Measurements from ENCODE around the gene SERP2.
"Not testable (repeated sequence)": the region's sequence is repeated elsewhere in the genome, so short reads cannot be mapped to it uniquely, and the experiment has no call there.

The SERP2 gene

DNA sequence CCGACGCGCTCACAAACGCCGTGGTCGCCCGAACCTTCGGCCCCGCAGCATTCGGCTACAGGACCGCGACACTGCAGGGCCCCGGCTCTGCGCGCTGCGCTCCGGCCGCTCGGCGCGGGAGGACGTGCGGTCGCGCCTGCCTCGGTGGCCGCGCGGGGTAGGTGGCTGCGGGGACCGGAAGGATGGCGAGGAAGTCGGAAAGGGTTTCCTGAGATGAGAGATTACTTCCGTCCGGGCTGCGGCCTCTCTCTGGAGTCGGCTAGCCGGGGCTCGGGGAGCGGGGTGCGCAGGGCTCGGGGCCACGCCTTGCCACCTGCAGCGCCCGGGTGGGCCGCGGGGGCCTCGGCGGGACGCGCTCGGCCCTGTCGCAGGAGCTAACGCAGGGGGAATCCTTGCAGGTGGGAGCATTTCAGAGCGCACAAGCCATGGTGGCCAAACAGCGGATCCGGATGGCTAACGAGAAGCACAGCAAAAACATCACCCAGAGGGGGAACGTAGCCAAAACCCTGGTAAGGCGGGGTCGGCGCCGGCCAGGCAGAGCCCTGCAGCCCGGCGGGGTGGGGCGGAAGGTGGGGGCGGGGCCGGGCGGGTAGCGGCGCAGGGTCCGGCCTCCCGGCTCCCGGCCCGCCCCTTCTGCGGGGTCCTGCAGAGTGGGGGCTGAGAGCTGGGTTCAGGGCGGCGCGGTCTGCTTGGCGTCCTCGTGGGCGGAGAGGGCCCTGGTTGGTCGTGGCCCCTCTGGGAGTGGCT, at the start of gene SERP2:
TSS of gene SERP2 (plus strand) at position 224 of the 747 bp plus-strand sequence. CDS start at position 426, 202 bp downstream.
- peak; percentile 25 for DNase-seq

DNA sequence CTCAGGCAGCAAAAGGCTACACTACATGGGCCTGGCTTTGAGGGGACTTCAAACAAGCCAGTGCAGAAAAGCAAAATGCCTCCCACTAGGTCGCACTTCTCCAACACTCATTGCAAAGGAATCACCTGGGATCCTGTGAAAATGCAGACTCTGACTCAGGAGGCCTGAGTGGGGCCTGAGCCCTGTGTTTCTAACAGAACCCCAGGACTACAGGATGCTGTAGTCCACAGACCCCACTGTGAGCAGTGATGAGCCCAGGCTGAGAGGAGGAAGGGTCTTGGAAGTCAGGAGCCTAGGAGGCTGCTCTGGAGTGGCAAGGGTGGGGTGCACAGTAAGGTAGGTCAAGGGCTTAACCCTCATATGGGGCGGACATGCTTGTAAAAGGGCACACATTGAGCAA, 46.7 kb upstream of the SERP2 start:
- no peak for DNase-seq

GRCh38 chr13:44329041-44329440, 44.6 kb upstream of the SERP2 start:
- not testable (repeated sequence) for DNase-seq

GRCh38 chr13:44329909-44330545, 43.6 kb upstream of the SERP2 start:
- DNase-seq, result no peak

DNA sequence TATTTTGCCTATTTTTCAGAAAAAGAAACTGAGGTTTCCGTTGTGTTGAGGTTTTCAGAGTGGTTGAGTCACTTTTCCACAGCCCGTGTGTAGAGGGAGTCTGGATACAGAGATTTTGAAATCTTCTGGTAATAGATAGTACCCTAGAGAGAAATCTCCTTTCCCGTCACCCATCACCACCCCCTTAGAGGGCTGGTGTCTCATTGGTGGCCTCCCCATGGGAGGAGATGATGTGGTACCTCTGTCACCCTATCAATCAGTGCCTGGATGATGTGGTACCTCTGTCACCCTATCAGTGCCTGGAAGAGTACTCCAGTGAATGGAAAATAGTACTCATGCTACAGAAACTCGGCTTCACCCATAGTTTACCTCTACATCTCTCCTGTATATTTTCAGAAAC, 42.2 kb upstream of the SERP2 start:
- no peak for DNase-seq

DNA sequence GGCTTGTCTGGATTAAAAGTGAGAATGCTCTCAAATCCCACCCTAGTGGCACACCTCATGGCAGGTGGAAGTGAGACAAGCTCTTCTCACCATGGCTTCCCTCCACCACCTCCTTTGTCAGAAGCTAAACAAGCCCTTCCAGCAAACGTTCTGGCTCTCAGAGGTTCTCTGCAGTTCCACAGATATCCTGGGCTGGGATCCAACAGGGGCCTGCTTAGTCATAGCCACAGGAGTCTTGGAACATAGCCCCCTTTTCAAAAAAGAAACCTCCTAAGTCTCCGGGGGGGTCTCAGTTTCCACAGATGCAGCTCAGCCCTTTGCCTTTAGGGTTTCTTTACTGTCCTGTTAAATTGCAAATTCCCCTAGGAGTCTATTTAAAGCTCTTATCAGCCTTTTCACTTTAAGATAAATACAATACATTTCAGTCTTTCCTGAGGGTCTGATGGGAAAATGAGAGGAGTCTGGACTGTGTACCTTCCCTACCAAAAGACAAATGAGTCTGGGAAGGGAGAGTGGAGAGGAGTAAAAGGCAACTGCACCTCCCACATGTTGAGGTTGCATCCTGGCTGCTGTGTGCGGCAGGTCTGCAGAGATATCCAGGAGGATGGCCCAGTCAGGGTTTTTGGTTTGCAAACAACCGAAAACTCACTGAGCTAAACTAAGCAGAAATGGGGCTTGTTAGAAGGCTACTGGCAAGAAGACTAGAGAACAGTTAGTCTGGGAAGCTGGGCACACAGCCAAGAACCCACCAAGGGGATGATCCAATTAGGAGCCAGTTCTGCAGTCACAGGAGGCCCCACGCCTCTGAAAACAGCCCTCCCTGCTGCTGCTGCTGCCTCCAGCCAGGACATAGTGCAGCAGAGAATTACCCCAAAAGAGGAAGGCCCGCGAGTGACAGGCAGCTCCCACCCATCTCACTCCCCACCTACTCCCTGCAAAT, 41.4 kb upstream of the SERP2 start:
- DNase-seq, result no peak

DNA sequence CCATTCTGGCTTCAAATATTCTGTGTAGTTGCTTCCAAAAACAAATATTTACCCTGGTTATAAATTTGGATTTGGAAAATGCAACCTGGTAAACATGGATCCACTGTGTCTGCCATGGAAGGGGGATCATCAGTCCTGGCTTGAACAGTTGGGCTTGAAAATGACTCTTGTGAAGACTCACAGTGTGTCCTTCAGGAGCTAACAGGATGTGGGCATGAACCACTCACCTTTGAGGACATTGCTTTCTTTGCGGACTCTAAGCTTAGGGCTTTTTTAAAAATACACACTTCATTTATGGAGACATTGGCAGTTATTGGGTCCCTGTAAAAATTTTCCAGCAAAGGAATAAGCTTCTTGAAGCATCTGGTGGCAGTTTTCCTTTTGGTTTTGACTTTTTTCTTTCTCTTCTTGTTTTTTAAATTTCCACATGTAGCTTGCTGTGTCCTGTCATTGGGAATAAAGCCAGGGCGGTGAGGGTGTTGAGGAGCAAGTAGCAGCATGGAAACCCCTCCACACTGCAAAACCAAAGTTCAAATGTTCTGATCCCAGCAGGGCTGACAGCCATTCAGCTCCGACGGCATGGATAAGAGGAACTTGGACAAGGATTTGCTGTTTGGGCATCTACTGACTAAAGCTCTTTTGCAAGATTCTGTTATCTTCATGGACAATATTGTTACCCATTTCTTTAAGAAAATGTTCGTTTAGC, 39.5 kb upstream of the SERP2 start:
- no peak for DNase-seq

- DNase-seq, result no peak
These were observed 38.9 kb upstream of the SERP2 start for GRCh38 chr13:44334751-44335150.

DNA sequence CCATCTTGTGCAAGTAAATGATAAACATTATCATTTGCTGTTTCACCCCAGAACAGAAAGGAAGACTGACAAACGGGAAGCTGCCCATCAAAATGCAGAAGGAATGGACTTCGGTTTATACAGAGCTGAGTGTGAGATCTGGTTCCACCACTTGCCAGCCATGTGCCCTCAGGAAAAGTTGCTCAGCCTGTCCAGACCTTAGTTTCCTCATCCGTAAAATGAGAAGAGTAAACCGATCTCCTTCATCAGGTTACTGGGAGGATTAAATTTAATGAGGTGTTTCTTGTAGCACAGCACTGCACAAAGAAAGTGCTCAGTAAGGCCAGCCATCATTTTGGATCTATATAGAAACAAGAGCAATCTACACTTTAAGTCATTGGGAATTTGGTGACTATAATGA, 36.7 kb upstream of the SERP2 start:
- no peak for DNase-seq

DNA sequence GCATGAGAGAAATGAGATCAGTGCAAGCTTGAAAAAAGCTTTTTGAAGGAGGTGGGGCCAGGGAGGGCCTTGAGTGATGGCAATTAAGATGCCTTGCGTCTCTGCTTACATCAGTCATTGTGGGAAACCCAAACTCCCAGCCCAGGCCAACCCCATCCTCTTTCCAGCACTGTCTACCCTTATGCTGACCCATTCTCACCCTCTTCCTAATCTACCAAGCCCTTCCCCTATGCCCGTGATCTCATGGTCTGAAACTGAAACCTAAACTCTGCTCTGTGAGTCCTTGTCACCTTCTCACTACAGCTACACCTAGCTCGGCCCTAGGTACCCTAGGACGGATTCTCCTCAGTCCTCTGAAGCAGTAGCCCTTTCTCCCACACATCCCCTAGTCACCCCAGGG, 36.0 kb upstream of the SERP2 start:
- DNase-seq, result no peak

- no peak for DNase-seq
These were observed 33.1 kb upstream of the SERP2 start for GRCh38 chr13:44340508-44340907.

DNA sequence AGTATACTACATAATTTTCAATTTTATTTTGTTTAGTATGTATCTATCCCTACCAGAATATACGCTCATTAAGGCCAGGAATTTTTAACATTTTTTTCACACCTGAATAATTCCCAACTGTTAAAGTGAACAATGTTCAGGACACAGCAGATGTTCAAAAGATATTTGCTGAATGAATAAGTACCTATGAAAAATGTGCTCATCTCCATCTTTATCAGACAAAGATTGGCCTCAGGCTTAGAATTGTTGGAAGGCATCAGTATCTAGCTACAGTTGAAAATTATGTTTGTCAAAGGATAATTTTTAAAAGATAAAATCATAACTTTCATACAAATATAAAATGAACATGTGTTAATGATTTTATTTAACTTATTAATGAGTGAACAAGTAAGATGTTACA, 30.9 kb upstream of the SERP2 start:
- DNase-seq, result no peak

GRCh38 chr13:44346534-44346933, 27.1 kb upstream of the SERP2 start:
- DNase-seq, result no peak

GRCh38 chr13:44347301-44347700, 26.3 kb upstream of the SERP2 start:
- DNase-seq, result no peak

GRCh38 chr13:44347949-44348348, 25.7 kb upstream of the SERP2 start:
- no peak for DNase-seq

DNA sequence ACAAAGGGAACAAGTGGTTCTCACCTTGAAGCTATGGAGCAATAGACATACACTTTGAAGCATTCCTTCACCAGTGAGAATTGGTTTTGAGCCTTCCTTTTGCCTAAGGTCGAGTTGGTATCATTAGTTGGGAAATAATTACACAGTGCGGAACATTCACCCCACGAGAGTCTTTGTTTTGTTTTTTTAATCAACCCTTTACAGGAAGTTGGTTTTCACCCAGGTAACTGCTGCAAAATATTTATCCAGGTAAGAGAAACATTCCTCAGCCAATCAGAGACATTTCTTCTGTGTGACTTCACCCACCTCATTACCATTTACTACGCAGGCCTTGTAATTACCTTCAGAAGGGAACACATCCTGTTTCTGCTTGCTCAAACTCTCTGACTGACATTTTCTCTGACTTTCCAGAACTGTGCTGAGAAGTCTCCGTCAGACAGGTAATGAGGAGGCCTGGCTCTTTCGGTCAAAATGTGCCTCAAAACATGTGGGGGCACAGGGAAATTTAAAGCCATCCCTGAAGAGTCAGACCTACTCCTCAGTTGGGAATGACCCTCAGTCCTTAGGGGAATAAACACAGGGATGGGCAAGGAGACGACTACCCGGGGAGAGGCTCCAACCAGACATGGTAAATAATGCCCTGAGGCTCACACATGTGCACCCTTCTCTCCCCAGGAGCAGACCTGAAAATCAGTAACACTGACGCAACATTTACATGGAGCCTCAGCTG, 22.7 kb upstream of the SERP2 start:
- DNase-seq, result no peak

- DNase-seq, result no peak
These were observed 22.1 kb upstream of the SERP2 start for GRCh38 chr13:44351505-44351854.

DNA sequence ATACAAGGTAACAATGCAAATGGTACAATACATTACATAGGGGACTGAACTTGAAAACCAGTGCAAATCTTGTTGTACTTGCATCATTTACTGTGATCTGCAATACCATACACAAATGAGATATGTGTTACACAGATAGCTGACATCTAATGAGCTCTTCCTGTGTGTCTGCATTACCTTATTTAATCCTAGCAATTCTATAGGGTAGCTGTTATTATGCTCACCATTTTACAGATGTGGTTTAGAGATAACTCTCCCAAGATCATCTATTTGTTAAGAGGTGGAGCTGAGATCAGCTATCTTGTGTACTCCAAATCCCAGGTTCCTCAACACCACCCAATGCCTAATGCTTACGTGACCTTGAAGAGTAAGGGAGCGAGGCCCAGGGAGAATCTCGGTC, 21.4 kb upstream of the SERP2 start:
- no peak for DNase-seq

DNA sequence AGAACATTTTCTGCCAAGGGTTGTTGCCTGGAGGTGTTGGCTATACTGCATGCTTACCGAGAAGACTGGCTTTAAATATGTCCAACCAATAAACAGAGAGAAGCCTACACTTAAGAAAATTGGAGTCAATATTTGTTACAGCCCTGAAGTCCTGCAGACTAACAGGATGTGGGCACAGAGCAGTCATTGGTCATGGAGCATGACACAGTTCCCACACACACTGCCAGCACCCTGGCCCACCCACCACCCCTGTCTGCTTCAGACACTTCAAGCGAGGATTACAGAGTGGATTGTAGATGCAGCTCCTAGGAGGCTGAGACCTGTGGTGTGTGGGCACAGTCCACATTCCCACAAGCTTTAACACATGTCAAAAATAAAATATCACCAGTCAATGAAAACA, 21.0 kb upstream of the SERP2 start:
- DNase-seq, result no peak

DNA sequence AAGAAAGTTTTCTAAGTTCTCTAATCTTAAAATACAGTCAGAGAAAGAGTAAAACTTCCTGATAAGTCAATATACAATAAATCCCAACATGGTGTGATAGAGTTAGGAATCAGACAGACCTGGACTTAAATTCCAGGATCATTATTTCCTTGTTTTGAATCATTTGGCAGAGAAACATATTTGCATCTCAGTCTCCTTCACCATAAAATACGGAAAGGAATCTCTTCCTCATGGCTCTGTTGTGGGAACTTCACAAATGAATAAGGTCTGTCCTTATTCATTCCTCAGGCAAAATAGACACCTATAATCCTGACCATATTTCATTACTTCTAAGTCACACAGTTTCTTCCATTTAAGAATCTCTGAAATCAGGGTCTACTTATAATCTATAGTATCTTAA, 19.3 kb upstream of the SERP2 start:
- no peak for DNase-seq

DNA sequence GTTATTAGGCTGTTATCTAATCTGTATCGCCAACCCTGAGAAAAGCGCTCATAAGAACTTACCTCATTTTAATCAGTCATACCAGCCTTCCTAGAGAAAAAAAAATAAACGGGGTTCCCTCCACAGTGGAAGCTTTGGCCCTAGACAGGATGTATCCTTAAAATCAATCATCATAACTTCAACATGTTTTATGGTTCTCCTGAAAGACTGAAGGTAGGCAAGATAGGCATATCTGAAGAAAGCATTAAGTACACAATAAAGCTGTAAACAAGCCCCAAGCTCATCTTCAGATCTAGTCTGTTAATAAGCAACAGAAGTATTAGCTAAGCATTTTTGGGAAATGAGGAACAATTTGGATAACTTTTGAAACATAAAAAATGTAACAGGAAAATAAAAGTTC, 18.7 kb upstream of the SERP2 start:
- no peak for DNase-seq

DNA sequence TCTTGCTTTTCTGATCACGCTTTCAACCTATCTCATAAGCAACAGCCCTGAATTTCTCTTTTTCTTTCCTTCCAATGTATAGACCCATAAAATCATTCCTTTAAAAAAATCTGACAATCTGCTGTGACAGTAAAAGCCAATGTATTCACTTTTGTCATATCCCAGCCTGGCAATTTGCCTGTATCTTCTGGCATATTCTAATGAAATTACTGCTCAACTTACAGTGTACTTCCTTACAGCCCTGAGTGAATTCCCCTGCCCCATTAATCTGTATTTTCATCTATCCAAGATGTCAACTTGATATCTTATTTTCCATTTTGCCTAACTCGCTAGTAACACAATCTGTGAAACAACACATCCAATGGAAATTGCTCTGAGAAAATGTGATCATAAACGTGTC, 18.0 kb upstream of the SERP2 start:
- no peak for DNase-seq

Data from NCI-H526 treated with DMSO at 0.1 percent for 48 hours (cell line).